Measurements from ENCODE around the gene RPL39L. TPM values are rescaled to one million over a fixed set of nuclear protein-coding genes. Genes with fewer than 3 reads are reported as not detected.

Gene RPL39L
- total RNA-seq, 4 donors from 2014 or later, result 3.0 to 29.8 (median 11.6) TPM

- intact Hi-C loops (cut with DNase I; ENCODE audit: low total_unique reads), result no loop called here
- TF ChIP-seq POLR2A (IDR thresholded peaks at IDR 0.05) (no peak), CTCF (IDR thresholded peaks at IDR 0.05) (no peak)
- WGBS, 2 donors, result 93 to 94% methylated on average over 6 of the region's 6 CpGs
- DNase-seq (ENCODE audit: low spot score in 2 of 2), result peak in 1 of 2 donors; percentile 56
- H3K4me3 ChIP-seq (ENCODE audit: low read depth, poor library complexity, severe bottlenecking), result no peak overlapping the region
Measured at GRCh38 chr3:187082758-187083375, 56.4 kb downstream of the RPL39L start.

- WGBS, 2 donors, result 91 to 94% methylated on average over 13 of the region's 13 CpGs
- intact Hi-C loops (cut with DNase I; ENCODE audit: low total_unique reads), result no loop called here
- DNase-seq (ENCODE audit: low spot score in 2 of 2), result no peak
- TF ChIP-seq CTCF (IDR thresholded peaks at IDR 0.05) (no peak), POLR2A (IDR thresholded peaks at IDR 0.05) (no peak)
- H3K4me3 ChIP-seq (ENCODE audit: low read depth, poor library complexity, severe bottlenecking), result no peak overlapping the region
Measured at GRCh38 chr3:187080799-187081450, 58.4 kb downstream of the RPL39L start.

- no peak for DNase-seq (ENCODE audit: low spot score in 2 of 2)
- 88 to 93% methylated on average over 8 of the region's 8 CpGs for WGBS, 2 donors
- intact Hi-C loops (cut with DNase I; ENCODE audit: low total_unique reads), result no loop called here
- no peak overlapping the region for H3K4me3 ChIP-seq (ENCODE audit: low read depth, poor library complexity, severe bottlenecking)
- TF ChIP-seq POLR2A (IDR thresholded peaks at IDR 0.05) (no peak), CTCF (IDR thresholded peaks at IDR 0.05) (no peak)
Measured at GRCh38 chr3:187079090-187080022, 59.9 kb downstream of the RPL39L start.

- no peak overlapping the region for H3K4me3 ChIP-seq (ENCODE audit: low read depth, poor library complexity, severe bottlenecking)
- no peak for DNase-seq (ENCODE audit: low spot score in 2 of 2)
- intact Hi-C loops (cut with DNase I; ENCODE audit: low total_unique reads), result no loop called here
- WGBS, 2 donors, result 94% methylated on average over 5 of the region's 5 CpGs
- TF ChIP-seq POLR2A (IDR thresholded peaks at IDR 0.05) (no peak), CTCF (IDR thresholded peaks at IDR 0.05) (no peak)
Measured at GRCh38 chr3:187077537-187077936, 61.8 kb downstream of the RPL39L start.

GRCh38 chr3:187077085-187077484, 62.2 kb downstream of the RPL39L start:
- WGBS, 2 donors, result 67 to 85% methylated on average over 3 of the region's 3 CpGs
- no peak for DNase-seq (ENCODE audit: low spot score in 2 of 2)
- intact Hi-C loops (cut with DNase I; ENCODE audit: low total_unique reads), result no loop called here
- no peak for TF ChIP-seq CTCF (IDR thresholded peaks at IDR 0.05)
- TF ChIP-seq POLR2A (IDR thresholded peaks at IDR 0.05), result no peak
- no peak overlapping the region for H3K4me3 ChIP-seq (ENCODE audit: low read depth, poor library complexity, severe bottlenecking)
